ENCODE measurements around the gene LCN12.

LCN12 gene

DNA sequence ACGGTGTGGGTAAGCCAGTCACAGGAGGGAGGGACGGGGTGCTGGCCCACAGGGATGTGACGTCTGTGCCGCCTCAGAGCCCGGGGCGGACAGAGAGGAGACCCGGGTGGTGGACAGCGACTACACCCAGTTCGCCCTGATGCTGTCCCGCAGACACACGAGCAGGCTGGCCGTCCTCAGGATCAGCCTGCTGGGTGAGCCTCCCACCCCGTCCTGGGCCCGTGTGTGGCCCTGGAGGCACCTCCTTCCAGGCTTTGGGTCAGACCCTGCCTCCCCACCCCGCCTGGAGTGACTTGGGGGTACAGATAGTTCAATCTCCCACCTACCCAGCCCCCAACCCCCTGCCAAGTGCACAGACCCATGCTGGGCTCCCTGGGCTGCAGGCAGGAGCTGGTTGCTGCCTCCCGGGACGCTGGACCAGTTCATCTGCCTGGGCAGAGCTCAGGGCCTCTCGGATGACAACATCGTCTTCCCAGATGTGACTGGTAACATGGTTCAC lies 1.7 kb downstream of the LCN12 start:
- no peak for DNase-seq (ENCODE audit: low read depth)
- no peak overlapping the region for H3K4me3 ChIP-seq (ENCODE audit: control insufficient read depth, low read depth, low read length)
- TF ChIP-seq, protein P1, sequence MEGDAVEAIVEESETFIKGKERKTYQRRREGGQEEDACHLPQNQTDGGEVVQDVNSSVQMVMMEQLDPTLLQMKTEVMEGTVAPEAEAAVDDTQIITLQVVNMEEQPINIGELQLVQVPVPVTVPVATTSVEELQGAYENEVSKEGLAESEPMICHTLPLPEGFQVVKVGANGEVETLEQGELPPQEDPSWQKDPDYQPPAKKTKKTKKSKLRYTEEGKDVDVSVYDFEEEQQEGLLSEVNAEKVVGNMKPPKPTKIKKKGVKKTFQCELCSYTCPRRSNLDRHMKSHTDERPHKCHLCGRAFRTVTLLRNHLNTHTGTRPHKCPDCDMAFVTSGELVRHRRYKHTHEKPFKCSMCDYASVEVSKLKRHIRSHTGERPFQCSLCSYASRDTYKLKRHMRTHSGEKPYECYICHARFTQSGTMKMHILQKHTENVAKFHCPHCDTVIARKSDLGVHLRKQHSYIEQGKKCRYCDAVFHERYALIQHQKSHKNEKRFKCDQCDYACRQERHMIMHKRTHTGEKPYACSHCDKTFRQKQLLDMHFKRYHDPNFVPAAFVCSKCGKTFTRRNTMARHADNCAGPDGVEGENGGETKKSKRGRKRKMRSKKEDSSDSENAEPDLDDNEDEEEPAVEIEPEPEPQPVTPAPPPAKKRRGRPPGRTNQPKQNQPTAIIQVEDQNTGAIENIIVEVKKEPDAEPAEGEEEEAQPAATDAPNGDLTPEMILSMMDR (IDR thresholded peaks at IDR 0.05; ENCODE audit: control insufficient read depth, insufficient read depth, low read depth, low read length, missing control alignments): no peak

GRCh38 chr9:136954270-136955083 lies 2.4 kb downstream of the LCN12 start:
- DNase-seq (ENCODE audit: low read depth): no peak
- no peak overlapping the region for H3K4me3 ChIP-seq (ENCODE audit: control insufficient read depth, low read depth, low read length)
- TF ChIP-seq, protein P1 (IDR thresholded peaks at IDR 0.05; ENCODE audit: control insufficient read depth, insufficient read depth, low read depth, low read length, missing control alignments): no peak

DNA sequence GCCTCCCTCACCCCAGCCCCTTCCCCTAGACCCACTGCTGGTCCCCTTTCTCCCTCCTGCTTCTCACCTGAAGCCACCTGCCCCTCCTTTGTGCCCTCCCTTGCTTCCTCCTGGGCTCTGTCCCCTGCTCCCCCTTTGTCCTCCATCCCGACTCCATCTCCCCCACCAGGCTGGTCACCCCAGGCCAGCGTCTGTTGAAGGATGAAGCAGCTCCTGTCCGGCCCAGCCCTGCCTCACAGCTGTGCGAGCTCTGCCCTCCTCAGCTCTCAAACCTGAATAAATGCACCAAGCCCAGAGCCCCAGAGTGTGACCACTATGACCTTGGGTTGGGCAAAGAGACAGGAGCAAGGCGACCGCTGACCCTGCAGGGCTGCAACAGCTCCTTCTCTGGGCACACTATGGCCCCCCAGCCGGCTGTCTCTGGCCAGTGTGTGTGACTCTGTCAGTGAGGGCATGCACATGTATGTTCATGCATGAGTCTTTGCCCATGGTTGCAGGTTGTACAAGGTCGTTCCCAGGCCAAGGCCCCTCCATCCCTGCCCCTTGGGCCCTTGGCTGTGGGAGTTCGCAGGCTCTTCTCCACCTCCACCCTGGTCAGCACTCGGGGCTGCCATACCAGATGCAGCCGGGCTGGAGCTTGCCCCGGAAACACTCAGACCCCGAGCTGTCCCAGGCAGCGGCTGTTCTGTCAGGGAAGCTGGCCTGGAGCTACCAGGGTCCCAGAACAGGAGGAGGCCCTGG lies 3.3 kb downstream of the LCN12 start:
- no peak for DNase-seq (ENCODE audit: low read depth)
- TF ChIP-seq, protein P1 (IDR thresholded peaks at IDR 0.05; ENCODE audit: control insufficient read depth, insufficient read depth, low read depth, low read length, missing control alignments): no peak
- H3K4me3 ChIP-seq (ENCODE audit: control insufficient read depth, low read depth, low read length): no peak overlapping the region

DNA sequence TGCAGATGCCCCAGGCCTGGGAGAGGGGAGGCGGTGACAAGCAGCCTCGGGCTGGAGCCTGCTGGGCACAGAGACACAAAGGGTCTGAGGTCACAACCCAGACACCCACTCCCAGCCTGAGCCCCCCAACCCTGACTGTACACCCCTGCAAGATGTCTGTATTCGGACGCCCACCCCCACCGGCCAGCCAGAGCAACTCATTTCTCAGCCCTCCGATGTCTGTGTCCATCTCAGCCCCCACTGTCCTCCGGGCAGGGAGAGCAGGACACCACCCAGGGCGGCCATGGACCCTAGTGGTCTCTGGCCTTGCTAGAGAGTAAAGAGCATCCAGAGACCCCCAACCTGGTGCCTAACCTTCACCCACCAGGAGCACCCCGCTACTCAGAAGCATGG lies 3.9 kb downstream of the LCN12 start:
- no peak for DNase-seq (ENCODE audit: low read depth)
- H3K4me3 ChIP-seq (ENCODE audit: control insufficient read depth, low read depth, low read length): no peak overlapping the region
- TF ChIP-seq, protein P1 (IDR thresholded peaks at IDR 0.05; ENCODE audit: control insufficient read depth, insufficient read depth, low read depth, low read length, missing control alignments): no peak

- H3K4me3 ChIP-seq (ENCODE audit: control insufficient read depth, low read depth, low read length): no peak overlapping the region
- DNase-seq (ENCODE audit: low read depth): no peak
- TF ChIP-seq, protein P1 (IDR thresholded peaks at IDR 0.05; ENCODE audit: control insufficient read depth, insufficient read depth, low read depth, low read length, missing control alignments): no peak
These were observed 4.5 kb downstream of the LCN12 start for GRCh38 chr9:136956604-136957003.

DNA sequence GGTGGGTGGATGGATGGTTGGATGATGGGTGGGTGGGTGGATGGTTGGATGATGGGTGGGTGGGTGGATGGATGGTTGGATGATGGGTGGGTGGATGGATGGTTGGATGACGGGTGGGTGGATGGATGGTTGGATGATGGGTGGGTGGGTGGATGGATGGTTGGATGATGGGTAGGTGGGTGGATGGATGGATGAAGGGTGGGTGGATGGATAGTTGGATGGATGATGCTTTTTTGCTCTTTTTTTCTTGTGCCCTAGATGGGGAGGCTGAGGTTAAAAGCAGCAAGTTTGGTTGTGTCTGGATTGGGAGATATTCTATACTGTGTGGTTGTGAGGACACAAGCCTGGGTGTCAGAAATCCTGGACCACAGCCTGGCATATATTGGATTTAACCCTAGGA lies 5.4 kb downstream of the LCN12 start:
- no peak for DNase-seq (ENCODE audit: low read depth)
- no peak overlapping the region for H3K4me3 ChIP-seq (ENCODE audit: control insufficient read depth, low read depth, low read length)
- TF ChIP-seq, protein P1 (IDR thresholded peaks at IDR 0.05; ENCODE audit: control insufficient read depth, insufficient read depth, low read depth, low read length, missing control alignments): no peak
